ENCODE data around the gene GPRC5C.

DNA sequence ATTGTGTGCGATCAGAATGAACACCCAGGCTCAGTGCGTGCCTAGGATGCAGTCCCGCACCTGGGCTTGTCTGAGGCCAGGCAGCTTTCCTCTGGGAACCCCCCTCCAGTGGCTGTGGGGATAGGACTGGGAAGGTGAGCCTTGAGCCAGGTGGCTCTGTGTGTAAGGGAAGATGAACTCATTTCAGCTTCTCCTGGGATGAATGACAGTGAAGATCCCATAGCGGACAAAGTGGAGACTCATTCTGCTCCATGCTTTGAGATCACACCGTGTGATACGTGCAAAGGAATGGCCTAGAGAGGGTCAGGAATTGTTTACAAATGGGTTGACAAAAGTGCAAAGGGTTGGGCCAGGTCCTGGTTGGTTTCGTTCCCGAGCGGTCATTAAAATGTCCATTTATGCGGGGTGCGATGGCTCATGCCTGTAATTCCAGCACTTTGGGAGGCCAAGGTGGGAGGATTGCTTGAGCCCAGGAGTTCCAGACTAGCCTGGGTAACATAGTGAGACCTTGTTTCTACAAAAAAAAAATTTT is 15.8 kb downstream of the GPRC5C start:
- TF ChIP-seq, protein P1, sequence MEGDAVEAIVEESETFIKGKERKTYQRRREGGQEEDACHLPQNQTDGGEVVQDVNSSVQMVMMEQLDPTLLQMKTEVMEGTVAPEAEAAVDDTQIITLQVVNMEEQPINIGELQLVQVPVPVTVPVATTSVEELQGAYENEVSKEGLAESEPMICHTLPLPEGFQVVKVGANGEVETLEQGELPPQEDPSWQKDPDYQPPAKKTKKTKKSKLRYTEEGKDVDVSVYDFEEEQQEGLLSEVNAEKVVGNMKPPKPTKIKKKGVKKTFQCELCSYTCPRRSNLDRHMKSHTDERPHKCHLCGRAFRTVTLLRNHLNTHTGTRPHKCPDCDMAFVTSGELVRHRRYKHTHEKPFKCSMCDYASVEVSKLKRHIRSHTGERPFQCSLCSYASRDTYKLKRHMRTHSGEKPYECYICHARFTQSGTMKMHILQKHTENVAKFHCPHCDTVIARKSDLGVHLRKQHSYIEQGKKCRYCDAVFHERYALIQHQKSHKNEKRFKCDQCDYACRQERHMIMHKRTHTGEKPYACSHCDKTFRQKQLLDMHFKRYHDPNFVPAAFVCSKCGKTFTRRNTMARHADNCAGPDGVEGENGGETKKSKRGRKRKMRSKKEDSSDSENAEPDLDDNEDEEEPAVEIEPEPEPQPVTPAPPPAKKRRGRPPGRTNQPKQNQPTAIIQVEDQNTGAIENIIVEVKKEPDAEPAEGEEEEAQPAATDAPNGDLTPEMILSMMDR (conservative IDR thresholded peaks at IDR 0.05): no peak
- no peak for TF ChIP-seq ZFX (IDR thresholded peaks at IDR 0.05)
